ENCODE measurements around the gene MFSD1.
"Not testable (repeated sequence)": the region's sequence is repeated elsewhere in the genome, so short reads cannot be mapped to it uniquely, and the experiment has no call there.

Gene MFSD1

DNA sequence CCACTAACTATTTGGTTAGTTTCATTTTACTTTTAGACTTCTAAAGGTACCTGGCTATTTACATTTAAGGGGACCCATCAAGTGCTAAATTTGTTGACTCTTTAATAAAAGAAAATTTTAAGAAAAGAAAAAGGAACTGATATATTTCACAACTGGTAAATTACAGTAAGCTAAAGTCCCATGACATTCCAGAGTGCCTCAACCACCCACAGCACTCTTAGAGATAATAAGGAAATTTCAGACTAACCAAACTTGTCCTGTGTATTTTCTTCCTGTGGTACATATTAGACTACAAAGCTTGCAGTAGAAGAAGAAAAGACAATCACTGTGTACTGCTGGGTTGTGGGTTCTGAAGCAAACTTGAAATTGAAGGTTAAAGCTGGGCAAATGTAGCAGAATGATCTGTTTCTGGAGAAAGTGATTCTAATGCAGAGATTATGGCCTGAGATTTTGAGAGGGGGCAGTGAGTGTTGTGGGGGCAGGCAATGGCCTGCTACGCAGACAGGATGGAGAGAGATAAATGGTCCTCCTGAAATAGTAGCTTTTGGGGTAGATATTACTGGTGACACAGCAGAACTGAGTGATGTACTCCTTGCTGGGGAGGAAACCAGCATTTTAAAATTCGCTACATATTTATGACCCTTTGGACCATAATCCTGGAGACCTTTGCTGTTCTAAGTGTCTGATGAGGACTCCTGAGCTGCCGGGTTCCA lies 24.5 kb upstream of the MFSD1 start:
- no peak for DNase-seq

GRCh38 chr3:158780766-158781165 lies 21.1 kb upstream of the MFSD1 start:
- no peak for DNase-seq

DNA sequence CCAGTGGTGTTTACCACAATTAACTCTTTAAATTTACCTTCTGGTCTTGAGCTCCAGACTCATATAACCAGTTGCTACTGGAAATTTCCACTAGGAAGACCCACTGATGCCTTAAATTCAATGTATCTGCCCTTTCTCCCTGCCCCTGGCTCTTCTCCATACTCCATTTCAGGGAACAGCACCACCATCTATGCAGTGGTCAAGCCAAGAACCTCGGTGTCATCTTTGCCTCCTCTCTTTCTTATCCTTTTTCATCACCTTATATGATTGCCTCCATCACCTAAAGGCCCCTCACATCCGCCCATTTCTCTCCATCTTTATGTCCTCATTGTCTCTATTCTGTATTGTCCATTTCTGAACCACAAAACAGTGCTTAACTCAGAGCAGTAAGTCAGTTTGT lies 20.7 kb upstream of the MFSD1 start:
- DNase-seq: no peak

DNA sequence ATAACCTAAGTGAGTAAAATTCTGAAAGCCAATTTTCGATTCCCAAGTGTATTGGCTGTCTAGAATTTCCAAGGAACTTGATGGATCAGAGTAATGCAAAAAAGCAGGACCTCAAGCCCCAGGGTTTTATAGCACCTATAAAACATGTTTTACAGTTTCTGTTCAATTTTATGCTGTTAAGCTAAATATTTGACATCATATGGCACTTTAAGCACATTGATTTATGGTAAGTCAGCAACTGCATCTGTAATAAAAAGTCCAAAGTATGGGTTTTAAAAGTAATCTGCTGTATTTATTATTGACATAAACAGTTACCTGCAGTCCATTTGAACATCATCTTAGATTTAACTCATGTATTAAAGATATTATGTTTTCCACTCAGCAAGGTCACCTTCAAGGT lies 20.0 kb upstream of the MFSD1 start:
- DNase-seq: no peak

GRCh38 chr3:158782283-158782989 lies 19.4 kb upstream of the MFSD1 start:
- no peak for DNase-seq

- no peak for DNase-seq
Measured at GRCh38 chr3:158783051-158783450, 18.8 kb upstream of the MFSD1 start.

DNA sequence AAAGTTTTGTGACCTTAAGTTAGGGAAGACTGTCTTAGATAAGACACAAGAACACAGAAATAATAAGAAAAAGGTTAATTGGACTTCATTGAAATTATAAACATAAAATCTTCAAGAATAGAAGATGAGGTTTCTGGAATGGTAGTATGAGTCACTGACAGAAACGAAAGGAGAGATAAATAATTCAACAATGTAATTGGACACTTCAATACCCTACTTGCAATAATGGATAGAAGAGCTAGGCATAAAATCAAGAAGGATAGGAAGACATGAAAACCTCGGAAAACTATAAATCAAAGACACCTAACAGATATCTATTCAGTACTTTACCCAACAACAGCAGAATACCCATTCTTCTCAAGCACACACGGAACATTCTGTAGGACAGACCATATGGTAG lies 15.9 kb upstream of the MFSD1 start:
- DNase-seq: no peak

DNA sequence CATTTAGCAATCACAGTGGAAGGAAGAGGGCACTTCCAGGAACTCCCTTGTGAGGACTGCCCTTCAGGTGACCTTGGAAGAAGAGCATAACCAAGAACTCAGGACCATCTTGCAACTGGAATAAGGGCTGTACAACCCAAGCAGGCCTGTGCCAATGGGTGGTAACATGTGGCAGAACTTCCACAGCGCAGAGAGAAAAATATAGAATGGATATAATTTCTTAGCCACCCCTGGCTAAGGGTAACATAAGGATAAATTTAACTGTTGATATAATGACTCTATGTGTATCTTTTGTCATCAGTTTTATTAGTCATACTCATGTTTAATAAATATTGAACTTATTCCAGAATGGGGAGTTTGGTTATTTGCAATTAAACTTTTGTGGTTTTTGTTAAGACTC lies 13.4 kb upstream of the MFSD1 start:
- no peak for DNase-seq

DNA sequence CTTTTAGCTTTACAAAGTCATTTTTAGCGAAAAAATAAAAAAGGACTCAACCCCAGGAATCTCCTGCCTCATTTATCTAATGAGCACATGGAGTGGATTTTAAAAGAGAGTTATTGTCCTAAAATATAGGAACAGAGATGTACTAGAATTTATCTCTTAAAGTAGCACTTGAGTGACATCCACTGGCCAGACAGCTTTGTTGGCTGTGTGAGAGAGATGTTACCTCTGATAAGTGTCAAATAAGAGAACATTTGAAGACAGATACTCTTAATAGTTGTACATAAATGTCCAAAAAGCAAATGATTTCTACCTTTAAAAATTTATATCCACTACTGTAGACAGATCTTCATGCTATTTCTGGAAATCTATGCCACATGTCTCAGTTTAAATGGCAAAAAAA lies 12.3 kb upstream of the MFSD1 start:
- DNase-seq: no peak

DNA sequence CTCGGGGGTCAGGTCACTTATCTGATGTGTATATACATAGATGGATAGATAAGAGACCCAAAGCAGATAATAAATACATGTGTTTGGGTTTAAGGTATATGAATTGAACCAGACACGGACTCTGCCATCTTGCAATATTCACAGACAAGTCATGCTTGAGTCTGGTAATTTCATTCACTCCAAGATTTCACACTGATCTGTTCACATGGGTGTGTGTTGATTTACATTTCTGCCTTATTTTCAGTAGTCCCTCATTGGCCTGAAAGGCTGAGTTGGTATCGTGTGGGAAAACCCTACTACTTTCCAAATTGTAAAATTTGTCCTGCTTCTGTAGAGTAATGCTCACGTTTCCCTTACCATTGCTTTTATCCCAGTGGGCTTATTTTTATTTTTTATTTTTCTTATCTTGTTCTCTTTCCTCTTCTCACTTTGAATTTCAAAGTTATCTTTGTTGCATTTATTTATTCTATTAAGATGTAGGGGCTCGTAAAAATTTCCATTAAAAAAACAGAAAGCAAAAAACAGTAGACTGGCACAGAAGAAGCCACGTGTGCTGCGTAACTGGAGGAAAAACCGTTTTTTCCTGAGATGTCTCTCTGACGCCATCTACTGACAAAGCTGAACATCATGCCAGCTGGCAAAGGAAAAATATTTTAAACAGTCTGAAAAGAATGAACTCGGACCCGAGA lies 10.8 kb upstream of the MFSD1 start:
- no peak for DNase-seq

DNA sequence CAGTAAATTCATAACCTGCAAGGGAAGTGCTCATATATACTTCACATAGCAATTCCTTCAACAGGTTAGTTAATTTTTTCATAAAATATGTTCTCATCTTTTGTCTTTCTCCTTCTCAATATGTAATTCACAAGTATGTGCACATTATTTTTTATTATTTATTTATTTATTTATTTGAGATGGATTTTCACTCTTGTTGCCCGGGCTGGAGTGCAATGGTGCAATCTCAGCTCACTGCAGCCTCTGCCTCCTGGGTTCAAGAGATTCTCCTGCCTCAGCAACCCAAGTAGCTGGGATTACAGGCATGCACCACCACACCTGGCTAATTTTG lies 10.3 kb upstream of the MFSD1 start:
- DNase-seq: not testable (repeated sequence)

- DNase-seq: no peak
Measured at GRCh38 chr3:158792709-158793108, 9.1 kb upstream of the MFSD1 start.

DNA sequence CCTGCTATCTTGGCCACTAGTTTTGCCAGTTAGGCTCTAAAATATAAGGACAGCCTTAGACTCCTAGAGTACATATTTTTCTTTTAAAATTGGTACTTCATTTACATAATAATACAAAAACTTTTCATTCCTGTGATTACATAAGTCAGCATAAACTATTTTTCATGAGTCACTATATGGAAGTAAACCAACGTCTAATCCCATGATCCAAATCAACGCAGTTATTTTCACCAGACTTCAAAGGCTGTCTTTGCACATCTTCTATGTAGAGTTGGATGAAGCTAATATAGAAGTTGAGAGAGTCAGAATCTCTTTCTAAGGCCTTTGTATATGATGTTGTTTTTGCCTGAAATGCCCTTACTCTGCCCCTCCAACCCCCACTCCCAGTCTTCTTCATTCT lies 7.6 kb upstream of the MFSD1 start:
- DNase-seq: no peak

- no peak for DNase-seq
Measured at GRCh38 chr3:158794936-158795518, 6.8 kb upstream of the MFSD1 start.

- DNase-seq: no peak
Measured at GRCh38 chr3:158801201-158801600, 653 bp upstream of the MFSD1 start.

DNA sequence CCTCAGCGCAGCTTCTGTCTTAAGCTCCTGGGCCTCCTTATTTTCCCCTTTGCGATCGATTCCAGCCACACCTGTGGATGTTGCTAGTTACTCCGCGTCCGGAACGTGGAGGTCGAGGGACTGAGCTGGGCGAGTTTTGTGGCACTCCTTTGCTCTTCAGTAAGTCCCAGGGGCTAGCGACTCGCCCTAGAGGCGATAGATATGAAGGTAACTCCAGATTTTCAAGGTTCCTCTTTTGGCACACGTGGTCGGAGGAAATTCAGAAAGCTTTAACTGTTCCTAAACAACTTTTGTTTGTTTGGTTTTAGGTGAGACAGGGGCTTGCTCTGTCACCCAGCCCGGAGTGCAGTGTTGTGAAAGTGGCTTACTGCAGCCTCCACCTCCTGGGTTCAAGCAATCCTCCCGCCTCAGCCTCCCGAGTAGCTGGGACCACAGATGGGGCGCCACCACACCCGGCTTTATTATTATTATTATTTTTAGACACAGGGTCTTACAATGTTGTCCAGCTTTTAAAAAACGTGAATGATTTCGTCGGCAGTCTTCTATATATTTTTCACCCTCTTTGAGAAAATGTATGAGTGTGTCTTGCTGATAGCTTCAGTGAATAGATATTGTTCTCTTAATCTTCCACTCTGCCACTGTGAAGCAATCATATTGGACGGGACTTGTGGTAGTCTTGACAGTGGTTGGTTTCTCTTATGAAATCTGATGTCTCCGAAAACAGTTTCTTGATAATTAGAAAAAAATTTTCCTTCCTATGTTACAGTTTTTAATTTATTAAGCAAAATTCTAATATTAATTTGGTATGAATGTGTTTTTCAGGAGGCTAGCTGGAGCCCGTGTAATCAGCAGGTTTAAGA lies 785 bp downstream of the MFSD1 start:
- no peak for DNase-seq

GRCh38 chr3:158804441-158804840 lies 2.6 kb downstream of the MFSD1 start:
- DNase-seq: no peak

GRCh38 chr3:158808697-158809096 lies 6.8 kb downstream of the MFSD1 start:
- DNase-seq: no peak

GRCh38 chr3:158809642-158810041 lies 7.8 kb downstream of the MFSD1 start:
- DNase-seq: no peak

DNA sequence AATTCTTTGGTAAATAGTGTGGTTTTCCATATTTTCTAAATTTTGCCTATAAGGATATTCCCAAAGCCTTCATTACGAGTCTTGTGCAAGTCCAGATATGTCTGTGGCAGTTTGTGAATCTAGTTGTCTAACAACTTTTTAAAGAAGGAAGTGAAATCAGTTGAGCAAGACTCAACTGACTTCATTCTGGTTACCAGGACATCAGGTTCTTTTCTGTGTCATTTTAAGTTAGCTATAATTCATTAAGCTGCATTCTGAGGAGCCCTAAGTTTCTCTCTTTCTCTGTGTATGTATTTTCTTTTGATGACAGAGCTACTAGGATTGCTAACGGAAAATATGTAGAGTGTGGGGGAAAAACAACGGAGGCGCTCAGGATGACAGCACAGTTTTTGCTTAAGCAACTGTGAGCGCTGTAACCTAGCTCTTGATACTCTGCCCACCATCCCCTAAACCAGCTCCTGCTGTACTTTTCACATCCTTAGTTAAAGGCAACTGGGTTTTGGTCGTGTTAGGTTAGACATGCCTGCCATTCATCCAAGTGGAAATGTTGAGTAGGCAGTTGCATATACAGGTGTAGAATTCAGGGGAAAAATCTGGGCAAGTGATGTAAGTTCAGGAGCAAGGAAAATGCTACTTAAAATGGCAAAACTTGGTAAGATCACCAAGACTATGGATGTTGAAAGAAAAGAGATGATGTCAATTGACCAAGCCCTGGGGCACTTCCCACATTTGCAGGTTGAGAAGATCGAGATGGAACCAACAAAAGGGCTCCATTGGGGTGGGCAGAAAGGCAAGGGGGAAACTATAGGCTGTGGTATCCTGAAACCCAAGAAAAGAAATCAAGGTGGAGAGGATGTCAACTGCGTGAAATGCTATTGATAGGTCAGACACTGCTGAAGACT lies 9.2 kb downstream of the MFSD1 start:
- DNase-seq: no peak

DNA sequence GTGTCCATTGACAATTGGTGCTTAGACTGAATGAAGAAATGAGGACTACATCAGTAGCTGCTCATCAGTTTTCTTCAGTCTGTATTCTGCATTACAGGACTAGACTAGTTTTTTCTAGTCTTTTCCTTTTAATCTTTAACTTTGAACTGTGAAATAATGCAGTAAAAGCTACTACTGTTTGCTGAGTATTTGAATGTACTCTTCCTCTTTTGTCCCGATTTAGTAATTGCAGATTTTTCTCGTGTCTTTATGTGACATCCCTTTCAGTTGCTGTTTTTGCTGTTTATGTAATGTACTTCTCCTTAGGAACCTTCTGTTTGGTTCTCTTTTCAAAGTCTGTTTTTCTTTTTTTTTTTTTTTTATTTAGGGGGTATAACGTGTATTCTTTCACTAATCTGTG lies 17.4 kb downstream of the MFSD1 start:
- no peak for DNase-seq

DNA sequence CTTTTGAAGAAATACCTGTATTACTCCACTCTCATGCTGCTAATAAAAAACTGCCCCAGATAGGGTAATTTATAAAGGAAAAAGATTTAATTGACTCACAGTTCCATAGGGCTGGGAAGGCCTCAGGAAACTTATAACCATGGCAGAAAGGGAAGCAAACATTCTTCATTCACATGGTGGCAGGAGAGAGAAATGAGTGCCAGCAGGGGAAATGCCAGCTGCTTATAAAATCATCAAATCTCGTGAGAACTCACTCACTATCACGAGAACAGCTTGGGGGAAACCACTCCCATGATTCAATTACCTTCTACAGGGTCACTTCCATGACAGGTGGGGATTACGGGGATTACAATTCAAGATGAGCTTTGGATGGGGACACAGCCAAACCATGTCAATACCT lies 18.7 kb downstream of the MFSD1 start:
- no peak for DNase-seq
